ENCODE measurements around the gene ITPR1.

DNA sequence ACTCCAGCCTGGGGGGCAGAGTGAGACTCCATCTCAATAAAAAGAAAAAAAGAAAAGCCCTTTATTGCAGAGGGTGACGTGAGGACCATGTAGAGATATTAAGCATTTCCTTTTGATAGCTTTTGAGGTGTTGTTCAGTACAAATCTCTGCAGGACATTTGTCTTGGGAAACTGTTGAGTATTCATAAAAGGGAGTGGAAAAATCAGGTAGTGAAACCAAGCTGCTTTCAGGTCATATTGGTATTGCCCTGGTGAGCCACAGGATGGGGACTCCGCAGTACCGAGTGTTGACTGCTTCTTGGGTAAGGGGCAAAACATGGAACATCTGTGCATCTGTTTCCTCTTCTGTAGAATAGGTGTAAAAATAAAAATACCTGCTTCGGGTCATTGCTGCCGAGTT, 9.9 kb downstream of the ITPR1 start:
- TF ChIP-seq CTCF (IDR thresholded peaks at IDR 0.05; ENCODE audit: insufficient read depth, low read length) (no peak), REST (IDR thresholded peaks at IDR 0.05; ENCODE audit: insufficient replicate concordance, low read depth) (no peak), POLR2AphosphoS5 (IDR thresholded peaks at IDR 0.05; ENCODE audit: low read depth) (no peak)

All from HL-60 (cell line).